Loucy (cell line): ENCODE results near the gene CD82.

ENCODE experiments used
- CTCF ChIP-seq: fragments of 200-600 bp; sonication (generic); conservative IDR thresholded peaks from 2 replicates; pipeline ENCODE4 v1.5.1; 2014; ENCODE audit warnings: mild to moderate bottlenecking, antibody characterized with exemption, low read length
- EZH2phosphoT487 ChIP-seq: fragments of 200-600 bp; IDR thresholded peaks from 2 replicates; pipeline ENCODE4 v1.6.1; 2018; ENCODE audit warnings: antibody characterized with exemption, mild to moderate bottlenecking, moderate library complexity, borderline replicate concordance

GRCh38 chr11:44591557-44591956 lies 26.1 kb downstream of the CD82 start:
- TF ChIP-seq CTCF (no peak), EZH2phosphoT487 (no peak)
